ENCODE results near the gene DTX3.
"Not testable (repeated sequence)": the region's sequence is repeated elsewhere in the genome, so short reads cannot be mapped to it uniquely, and the experiment has no call there.

Gene DTX3

DNA sequence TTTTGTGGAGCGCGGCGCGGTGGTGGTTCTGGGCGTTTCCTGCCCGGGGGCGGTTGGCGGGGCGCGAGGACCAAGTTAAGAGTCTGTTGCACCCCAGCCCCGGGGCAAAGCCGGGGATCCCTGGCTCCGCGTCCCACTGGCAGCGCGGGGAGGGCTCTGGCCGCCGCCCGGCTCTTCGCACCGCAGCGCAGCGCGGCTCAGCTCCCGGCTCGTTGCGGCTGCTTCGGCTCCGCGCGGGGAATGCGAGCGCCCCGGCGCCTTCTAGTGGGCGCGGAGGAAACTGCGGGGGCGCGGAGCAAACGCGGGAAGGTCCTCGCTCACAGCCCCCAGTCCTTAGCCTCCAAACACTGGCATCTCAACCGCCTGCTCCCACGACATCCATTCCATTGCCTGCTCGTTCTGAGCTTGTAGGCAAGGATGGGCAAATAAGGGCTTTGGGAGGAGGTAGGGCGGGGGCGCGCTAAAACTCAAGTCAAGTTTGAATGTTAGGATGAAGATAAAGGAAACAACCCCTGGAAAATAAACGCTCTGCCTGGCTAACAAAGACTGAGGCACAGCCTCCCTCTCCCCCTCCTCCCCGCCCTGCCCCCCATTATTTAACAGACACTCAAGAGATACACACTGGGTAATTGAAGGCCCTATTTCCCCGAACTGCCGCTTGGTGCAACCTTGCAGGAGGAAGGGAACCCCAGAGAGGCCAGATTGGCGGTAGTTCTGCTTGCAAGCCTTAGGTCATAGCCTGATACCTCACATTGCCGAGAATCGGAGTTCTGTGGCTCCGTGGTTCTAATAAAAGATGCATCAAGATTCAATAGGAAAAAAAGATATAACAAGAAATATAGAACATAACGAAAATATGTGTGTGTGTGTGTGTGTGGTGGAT lies 28.6 kb downstream of the DTX3 start, which contains the start of gene B4GALNT1:
B4GALNT1 (minus strand) TSS at position 244 of the 883 bp plus-strand sequence. CDS start 1,069 bp downstream, outside the sequence.
- DNase-seq, result peak; percentile 33

DNA sequence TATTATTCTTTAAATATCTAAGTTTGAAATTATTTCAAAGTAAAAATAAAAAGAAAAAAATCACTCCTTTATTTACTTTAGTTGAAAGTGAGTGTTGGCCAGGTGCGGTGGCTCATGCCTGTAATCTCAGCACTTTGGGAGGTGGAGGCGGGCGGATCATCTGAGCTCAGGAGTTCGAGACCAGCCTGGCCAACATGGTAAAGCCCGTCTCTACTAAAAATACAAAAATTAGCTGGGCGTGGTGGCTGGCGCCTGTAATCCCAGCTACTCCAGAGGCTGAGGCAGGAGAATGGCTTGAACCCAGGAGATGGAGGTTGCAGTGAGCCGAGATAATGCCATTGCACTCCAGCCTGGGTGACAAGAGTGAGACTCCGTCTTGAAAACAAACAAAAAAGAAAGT lies 32.1 kb downstream of the DTX3 start:
- not testable (repeated sequence) for DNase-seq

DNA sequence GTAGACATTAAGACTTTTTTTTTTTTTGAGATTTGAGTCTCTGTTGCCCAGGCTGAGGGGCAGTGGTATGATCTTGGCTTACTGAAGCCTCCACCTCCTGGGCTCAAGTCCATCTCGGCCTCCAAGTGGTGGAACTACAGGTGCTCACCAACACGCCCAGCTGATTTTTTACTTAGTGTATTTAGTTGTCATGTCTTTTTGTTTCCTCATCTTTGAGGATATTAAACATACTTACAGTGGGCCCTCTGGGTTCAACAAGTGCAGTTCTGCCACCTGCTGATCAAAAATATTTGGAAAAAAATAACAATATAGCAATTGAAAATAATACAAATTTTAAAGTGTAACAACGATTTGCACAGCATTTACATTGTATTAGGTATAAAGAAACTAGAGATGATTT lies 32.7 kb downstream of the DTX3 start:
- DNase-seq, result no peak

DNA sequence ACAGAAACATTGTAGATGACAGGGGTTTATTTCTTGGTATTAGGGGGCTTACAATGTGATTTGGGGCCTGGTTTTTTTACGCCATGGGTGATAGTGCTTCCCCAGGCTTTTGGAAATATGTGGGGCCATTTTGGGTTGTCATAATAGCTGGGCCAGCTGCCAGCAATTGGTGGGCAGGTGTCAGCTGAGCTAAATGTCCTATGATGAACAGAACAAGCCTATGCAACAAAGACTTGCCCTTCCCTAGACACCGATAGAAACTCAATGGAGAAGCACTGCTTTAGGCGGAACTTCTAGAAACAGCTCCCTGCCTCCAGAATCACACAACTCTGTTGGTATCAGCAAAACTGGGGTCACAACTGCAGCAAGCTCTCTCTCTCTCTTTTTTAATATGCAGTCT lies 33.5 kb downstream of the DTX3 start:
- no peak for DNase-seq

DNA sequence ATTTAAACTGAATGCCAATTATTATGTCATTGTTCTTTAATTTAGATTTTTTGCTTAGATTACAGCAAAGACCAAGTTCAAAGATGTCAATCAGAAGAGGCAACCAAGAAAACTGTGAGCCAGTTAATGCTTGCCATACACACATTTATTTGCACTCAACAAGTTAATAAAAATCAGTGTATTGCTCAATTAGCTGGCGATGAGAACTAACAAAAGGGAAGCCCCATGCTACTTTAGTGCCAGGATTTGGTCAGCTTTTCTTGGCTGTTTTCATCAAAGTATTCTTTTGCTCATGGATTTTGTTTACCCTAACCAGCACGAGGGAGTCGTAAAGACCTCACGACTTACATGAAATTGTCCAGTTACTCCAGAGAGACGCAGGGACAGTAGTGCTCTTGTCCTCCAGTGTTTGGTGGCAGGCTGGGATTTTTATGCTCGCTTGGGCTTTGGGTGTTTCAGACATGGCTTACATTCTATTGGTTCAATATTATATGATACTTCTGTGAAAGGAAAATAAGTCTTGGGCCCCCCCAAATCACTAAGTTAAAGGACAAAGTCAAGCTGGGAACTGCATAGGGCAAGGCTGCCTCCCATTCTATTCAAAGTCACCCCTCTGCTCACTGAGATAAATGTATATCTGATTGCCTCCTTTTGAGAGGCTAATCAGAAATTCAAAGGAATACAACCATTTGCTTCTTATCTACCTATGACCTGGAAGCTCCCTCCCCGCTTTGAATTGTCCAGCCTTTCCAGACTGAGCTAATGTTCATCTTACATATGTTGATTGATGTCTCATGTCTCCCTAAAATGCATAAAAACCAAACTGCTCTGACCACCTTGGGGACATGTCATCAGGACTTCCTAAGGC lies 35.8 kb downstream of the DTX3 start:
- no peak for DNase-seq

DNA sequence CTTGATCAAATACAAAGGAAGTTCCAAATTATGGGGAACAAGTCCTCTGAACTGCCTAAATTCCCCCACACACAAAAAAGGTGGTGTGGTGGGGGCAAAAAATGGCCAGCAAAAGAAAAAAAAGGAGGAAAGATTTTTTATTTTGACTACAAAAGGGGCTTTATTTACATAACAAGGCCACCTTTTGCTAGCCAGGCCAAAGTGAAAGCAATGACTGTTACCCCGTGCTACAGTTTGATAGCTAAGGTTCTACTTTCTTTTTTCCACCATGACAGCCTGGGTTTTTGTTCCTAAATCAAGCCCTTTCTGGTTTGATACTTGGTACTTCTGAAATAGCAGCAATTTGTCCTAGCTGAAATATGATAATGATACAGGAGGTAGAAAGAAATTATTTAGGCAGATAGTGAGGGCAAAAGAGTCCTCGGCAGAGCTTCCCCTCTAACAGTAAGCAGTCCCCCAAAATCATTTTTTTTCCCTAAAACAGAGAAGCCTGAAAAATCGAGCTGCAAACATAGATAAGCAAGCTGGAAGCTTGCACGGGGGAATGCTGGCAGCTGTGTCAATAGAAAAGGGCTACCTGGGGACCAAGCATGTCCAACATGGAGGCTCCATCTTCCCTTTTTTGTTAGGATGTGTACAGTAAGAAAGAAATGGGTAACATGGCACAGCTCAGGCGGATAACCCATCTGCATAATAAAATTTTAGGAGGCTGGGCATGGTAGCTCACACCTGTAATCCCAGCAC lies 37.2 kb downstream of the DTX3 start:
- no peak for DNase-seq

DNA sequence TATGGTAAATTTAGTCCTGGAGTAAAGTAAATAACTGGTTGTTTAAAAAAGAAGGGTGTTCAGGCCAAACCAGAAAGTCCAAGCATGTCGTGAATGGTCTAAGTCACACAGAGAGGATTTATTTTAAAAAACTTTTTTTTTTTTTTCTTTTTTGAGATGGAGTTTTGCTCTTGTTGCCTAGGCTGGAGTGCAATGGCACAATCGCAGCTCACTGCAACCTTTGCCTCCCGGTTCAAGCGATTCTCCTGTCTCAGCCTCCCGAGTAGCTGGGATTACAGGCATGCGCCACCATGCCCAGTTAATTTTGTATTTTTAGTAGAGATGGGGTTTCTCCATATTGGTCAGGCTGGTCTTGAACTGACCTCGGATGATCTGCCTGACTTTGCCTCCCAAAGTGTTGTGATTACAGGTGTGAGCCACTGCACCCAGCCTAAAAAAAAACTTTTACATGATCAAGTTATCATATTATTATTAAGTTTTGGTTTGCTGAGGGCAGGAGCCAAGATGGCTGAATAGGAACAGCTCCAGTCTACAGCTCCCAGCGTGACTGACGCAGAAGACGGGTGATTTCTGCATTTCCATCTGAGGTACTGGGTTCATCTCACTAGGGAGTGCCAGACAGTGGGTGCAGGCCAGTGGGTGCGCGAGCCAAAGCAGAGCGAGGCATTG lies 41.5 kb downstream of the DTX3 start:
- not testable (repeated sequence) for DNase-seq

DNA sequence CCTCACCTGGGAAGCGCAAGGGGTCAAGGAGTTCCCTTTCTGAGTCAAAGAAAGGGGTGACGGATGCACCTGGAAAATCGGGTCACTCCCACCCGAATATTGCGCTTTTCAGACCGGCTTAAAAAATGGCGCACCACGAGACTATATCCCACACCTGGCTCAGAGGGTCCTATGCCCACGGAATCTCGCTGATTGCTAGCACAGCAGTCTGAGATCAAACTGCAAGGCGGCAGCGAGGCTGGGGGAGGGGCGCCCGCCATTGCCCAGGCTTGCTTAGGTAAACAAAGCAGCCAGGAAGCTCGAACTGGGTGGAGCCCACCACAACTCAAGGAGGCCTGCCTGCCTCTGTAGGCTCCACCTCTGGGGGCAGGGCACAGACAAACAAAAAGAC lies 42.0 kb downstream of the DTX3 start:
- not testable (repeated sequence) for DNase-seq

DNA sequence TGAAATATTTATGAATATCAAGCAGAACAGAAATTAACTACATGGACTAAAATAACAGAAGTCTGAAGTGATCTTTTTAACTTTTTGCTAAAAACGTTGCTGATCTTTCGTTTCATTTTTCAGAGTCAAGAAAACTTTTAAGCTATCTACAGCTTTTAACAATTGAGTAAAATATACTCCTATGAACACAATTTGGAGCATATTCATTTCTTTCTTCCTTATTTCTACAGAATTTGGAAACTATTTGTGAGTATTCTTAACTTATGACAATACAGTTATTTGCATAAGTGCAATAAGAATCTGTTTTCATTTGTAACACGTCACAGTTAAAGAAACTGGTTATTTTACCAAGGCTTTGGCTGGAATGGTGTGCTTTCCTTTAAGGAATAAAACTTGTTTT lies 49.4 kb downstream of the DTX3 start:
- DNase-seq, result no peak

DNA sequence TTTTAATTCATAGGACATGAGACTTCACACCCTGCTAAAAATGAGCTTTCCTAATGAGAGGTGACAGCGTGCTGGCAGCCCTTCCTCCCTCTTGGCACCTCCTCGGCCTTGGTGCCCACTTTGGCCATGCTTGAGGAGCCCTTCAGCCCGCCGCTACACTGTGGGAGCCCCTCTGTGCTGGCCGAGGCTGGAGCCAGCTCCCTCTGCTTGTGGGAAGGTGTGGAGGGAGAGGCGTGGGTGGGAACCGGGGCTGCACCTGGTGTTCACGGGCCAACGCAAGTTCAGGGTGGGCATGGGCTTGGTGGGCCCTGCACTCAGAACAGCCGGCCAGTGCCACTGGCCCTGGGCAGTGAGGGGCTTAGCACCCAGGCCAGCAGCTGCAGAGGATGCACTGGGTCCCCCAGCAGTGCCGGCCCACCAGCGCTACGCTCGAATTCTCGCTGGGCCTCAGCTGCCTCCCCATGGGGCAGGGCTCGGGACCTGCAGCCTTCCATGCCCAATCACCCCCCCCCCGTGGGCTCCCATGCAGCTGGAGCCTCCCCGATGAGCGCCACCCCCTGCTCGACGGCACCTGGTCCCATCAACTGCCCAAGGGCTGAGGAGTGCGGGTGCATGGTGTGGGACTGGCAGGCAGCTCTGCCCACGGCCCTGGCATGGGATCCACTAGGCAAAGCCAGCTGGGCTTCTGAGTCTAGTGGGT lies 51.1 kb downstream of the DTX3 start:
- DNase-seq, result no peak

DNA sequence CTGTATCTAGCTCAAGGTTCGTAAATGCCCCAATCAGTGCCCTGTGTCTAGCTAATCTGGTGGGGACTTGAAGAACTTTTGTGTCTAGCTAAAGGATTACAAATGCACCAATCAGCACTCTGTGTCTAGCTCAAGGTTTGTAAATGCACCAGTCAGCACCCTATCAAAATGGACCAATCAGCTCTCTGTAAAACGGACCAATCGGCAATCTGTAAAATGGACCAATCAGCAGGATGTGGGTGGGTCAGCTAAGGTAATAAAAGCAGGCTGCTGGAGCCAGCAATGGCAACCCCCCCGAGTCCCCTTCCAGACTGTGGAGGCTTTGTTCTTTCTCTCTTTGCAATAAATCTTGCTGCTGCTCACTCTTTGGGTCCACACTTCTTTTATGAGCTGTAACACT lies 51.8 kb downstream of the DTX3 start:
- not testable (repeated sequence) for DNase-seq

DNA sequence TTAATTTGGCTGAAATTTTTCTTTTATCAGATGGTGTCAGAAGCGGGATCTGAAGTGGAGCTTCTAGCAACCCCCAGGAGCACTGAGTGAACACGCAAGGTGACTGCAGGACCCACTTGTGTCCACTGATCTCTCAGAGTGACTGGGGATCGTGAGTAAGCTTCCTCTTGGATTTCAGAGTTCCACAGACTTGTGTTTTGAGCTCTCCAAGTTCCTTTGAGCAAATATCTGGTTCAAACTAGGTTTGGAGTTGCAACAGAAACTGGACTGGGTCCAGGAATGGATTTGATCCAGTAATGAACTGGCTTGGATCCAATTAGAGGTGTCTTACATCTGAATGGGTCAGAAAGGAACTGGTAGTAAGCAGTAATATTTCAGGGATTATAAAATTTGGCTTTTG lies 53.1 kb downstream of the DTX3 start:
- no peak for DNase-seq

DNA sequence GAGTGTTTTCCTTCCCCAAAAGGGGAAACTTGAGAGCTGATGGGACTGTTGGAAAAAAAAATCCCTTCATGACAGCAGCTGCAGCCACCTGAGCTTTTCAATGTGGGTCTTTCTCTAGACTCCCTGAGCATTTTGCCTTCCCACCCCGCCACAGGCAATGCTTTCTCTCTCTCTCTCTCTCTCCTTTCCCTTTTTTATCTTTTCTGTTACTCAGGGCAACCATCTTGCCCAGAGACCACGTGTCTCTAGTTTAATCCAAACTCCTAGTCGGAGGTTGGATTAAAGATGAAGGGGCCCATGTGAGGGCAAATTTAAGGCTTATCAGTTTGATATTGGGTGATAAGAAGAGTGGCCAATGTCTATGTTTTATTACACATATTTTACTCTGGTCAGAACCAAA lies 54.3 kb downstream of the DTX3 start:
- DNase-seq, result no peak
